GM21423 (cell line): ENCODE measurements around the gene TRIO.

Experiments used
- ATAC-seq: cut with Tn5 transposase; IDR thresholded peaks from one replicate; pipeline ENCODE4 v1.9.1; 2021; ENCODE audit warnings: mild to moderate bottlenecking, moderate library complexity; ENCODE audit not compliant: unreplicated experiment

TRIO gene

GRCh38 chr5:14402424-14402823 is 259.3 kb downstream of the TRIO start:
- no peak for ATAC-seq

DNA sequence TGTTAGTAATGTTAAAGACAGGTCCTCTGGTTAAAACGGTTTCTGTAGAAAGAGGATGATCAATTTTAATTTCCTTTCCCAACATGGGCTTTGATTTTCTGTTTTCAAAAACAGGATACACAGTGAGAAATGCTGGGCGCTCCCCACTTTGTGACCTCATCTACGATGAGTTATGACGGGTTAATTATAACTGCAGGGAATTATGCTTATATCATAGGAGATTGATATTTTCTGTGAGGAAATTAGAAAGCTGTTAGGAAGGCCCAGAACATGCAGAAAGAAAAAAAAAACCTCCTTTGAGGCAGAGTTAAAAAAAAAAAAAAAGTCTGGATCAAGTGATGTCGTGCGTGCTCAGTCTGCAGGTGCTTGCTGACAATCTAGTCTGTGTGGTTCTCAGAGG is 261.6 kb downstream of the TRIO start:
- no peak for ATAC-seq

DNA sequence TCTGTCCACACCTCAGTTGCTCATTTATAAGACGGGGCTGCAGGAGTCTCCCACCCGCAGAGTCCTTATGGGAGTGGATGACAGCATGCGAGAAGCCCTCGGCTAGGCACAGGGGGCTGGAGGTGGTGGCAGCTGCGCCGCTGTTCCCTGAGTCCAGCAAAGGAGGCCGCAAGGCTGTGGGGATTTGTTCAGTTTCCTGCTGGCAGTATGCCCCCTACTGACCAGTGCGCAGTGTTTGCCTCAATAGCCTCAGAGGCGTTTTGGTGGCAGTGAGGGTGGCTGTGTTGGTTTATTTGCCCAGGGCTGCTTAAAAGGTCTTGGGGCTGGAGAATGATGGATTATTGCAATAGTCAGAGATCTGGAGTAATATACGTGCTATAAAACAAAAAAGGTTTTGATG is 262.1 kb downstream of the TRIO start:
- no peak for ATAC-seq

GRCh38 chr5:14405706-14406553 is 262.8 kb downstream of the TRIO start:
- ATAC-seq, result no peak

DNA sequence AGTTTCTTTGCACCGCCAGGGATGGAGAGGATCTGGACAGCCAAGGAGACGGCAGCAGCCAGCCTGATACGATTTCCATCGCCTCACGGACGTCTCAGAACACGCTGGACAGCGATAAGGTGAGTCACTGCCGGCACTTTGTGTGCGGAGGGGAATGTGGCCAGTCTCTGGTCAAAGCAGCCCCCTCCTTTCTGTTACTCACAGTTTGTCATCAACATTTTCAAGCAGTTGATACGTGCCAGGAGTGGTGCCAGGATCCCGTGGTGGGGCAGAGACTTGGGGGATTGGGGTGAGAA is 263.4 kb downstream of the TRIO start:
- ATAC-seq, result no peak

DNA sequence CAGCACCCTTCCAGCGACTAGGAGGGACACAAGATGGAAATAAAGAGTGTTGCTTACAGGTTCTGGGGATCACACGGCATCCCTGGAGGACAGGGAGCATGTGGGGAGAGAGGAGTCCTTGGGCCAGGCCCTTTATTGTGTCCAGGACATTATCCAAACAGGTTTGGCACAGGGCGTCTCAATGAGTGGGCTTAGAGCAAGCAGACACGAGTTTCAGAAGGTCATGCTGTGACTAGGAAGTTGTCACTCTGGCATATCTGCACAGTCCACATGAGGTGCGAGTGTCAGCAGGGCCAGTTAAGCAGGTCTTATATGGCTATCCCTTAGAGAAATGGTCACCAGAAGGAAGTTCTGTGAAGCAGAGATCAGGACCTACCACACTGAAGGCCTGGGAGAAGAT is 263.9 kb downstream of the TRIO start:
- no peak for ATAC-seq

GRCh38 chr5:14407746-14408175 is 264.6 kb downstream of the TRIO start:
- no peak for ATAC-seq

DNA sequence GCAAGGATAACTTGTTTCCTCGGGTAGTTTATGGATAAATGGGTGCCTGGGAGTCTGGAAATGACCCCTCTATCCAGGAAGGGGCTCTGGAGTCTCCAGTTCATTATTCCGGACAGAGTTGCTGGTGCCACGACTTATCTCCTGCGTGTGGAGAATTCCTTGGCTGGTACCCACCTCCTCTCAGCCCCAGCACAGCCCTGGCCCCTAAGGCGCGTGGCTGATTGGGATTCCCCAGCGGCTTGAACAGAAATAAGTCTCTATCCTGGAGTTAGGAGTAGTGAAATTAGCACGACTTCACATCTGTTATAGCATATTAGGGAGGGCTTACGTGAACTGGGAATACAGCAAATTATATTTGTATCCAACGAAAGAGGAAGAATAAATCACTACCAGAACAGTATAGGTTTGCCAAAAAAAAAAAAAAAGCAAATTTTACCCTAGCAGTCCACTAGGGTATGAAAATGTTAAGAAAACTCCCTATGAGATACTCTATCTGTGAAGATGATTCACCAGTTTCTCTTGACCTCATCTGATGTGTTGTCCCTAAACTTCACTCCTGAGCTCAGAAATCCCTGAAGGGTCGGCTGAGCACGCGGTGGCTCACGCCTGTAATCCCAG is 265.9 kb downstream of the TRIO start:
- ATAC-seq, result no peak

DNA sequence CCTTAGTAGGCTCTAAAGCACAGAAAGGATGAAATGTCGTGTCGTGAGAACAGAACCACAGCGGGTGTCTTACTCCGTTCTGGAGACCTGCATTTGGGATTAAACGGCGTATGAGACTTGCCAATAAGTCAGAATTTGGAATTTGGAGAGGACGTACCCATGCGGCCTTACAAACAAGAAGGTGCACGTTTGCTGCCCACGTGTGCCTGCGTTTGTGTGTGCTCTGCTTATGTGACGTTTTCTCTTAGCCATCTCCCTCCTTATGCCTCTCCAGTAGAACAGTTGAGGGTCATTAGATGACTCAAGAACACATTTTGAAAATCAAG is 266.9 kb downstream of the TRIO start:
- no peak for ATAC-seq

GRCh38 chr5:14410394-14411201 is 267.5 kb downstream of the TRIO start:
- no peak for ATAC-seq

DNA sequence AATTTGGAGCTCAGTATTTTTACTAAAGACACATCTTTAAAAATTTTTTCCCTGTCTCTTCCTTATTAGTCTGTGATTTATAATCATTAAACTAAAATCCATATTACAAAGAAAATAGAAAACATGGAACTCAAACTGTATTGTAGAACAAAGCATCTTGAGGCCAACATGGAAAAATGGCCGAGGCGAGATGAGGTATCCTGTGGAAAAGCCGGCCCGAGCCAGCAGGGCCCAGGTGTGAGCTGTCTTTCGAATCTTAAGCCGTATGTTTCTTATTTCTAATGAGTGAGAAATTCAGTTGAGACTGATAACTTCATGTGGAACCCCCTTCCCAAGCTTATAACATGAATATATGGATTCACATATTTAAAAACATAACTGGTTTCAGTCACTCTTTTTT is 268.1 kb downstream of the TRIO start:
- no peak for ATAC-seq

GRCh38 chr5:14413331-14413750 is 270.2 kb downstream of the TRIO start:
- ATAC-seq, result no peak

- ATAC-seq, result no peak
Measured at GRCh38 chr5:14414007-14414406, 270.9 kb downstream of the TRIO start.

DNA sequence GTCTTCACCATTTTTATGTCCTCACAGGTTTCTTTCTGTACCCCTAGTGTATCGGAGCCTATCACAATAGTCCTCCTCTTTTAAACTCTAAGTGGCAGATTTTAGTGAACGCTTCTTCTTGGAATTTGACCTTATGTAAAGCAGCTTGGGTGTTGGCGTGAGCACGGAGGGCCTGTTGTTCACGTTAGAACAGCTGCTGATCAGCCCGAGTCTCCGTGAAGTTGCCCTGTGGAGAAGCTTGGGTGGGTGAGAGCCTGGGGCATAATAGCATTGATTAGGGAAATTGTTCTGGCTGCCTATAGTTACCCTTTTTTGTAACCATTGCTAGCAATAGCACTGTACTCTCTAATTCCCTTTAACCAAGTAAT is 271.5 kb downstream of the TRIO start:
- ATAC-seq, result no peak

DNA sequence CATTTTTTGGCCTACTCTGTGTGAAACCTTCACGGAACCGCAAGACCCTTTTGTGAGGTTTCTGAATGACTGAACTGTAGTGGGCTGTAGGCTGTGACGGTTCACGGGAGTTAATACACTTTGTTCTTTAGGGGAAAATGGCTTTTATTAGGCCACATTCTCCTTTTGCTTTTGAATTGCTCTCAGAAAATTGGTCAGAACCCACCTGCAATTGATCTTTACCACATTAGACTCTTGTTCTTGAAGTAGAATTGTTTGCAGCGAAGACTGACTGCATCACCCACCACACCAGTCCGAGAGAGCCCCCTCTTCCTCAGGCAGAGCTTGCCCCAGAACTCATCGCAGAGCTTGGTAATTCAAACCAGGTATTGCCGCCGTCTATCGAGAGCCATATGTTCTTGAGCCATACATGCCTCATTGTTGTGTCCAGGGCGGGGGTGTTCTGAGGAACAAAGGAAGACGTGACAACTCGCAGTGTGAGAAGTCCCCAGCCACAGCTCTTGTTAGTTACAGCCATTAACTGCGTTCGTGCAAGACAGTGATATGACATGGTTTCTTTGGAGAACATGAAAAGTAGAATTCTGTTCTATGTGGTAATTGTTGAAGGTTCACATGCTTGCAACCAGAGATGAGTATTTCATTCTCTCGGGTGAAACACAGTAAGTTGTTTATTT is 272.0 kb downstream of the TRIO start:
- ATAC-seq, result peak; percentile 49

GRCh38 chr5:14415698-14416074 is 272.5 kb downstream of the TRIO start:
- no peak for ATAC-seq

GRCh38 chr5:14416621-14417275 is 273.6 kb downstream of the TRIO start:
- ATAC-seq, result no peak

- ATAC-seq, result no peak
Measured at GRCh38 chr5:14417276-14417730, 274.2 kb downstream of the TRIO start.

DNA sequence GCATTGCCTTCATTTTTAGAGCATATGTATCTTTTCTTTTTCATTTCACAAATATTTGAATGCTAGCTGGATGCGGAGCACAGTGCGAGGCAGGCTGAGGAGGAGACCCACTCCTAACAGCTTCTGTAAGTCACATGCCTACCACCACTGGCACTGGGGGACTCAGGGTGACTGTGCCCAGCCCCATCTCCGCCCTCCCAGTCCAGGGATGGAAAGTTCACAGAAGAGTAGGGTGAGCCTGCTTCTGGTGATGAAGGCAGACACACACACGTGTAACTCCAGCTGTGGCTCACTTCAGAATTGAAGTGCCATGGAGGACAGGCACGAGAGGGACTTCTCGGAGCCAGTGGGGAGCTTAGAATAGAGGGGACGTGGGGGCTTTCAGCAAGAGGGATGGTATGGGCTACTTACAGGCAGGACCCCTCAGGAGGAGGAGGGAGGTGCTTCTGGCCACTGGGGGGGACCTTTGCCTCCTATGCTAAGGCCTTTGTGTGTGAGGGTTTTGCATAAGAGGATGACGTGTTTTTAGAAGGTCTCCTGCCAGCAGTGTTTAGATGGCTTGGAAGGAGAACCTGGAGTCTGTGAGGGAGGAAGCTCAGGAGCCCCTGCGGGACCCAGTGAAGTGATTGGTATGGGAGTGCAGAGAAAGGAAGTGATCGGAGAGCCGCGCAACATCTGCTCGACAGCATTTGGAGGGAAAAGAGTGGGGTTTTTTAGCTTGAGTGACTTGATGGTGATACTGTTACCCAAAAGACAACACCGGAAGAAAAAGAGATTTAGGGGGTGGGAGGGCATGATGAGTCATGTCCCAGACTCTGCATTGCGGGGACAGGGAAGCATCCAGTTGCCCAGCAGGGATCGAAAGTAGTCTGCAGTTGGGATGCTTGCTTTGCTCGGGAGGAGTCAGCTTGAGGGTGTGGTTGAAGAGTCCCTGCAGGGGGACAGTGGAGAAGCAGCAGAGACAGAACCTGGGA is 274.9 kb downstream of the TRIO start:
- no peak for ATAC-seq

DNA sequence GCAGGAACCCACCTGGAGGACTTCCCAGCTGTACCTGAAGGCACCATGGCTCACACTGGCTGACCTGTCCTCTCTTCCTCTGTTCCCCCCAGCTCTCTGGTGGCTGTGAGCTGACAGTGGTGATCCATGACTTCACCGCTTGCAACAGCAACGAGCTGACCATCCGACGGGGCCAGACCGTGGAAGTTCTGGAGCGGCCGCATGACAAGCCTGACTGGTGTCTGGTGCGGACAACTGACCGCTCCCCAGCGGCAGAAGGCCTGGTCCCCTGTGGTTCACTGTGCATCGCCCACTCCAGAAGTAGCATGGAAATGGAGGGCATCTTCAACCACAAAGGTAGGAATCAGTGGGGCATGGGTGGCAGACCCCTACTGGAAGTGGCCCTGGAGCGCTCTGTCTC is 276.5 kb downstream of the TRIO start:
- no peak for ATAC-seq
